ENCODE measurements around the gene MELTF. TPM values are rescaled to one million over a fixed set of nuclear protein-coding genes. Genes with fewer than 3 reads are reported as not detected.

MELTF gene
- total RNA-seq, 2 donors from 2014 or later, result 2.6 TPM

- no peak overlapping the region for H3K27ac Mint-ChIP-seq
- no peak for DNase-seq
Measured at GRCh38 chr3:197023241-197023997, 6.2 kb downstream of the MELTF start.

GRCh38 chr3:197022405-197023231 is 7.0 kb downstream of the MELTF start:
- H3K27ac Mint-ChIP-seq, result no peak overlapping the region

More at GRCh38 chr3:197023241-197023997, 6.2 kb downstream of the MELTF start:
- peak; percentile 67 for ATAC-seq
- Mint-ChIP-seq H3K27me3 (peaks cover 19% of the 10 kb centered on the region), H3K4me3 (peak overlapping the region; percentile 80), H3K4me1 (peaks cover 8% of the 10 kb centered on the region), H3K36me3 (ENCODE audit: low read depth) (no peaks in the 10 kb centered on the region)
- no peaks in the 10 kb centered on the region for H3K9me3 ChIP-seq (ENCODE audit: control insufficient read depth, low read length, poor library complexity, severe bottlenecking)

DNA sequence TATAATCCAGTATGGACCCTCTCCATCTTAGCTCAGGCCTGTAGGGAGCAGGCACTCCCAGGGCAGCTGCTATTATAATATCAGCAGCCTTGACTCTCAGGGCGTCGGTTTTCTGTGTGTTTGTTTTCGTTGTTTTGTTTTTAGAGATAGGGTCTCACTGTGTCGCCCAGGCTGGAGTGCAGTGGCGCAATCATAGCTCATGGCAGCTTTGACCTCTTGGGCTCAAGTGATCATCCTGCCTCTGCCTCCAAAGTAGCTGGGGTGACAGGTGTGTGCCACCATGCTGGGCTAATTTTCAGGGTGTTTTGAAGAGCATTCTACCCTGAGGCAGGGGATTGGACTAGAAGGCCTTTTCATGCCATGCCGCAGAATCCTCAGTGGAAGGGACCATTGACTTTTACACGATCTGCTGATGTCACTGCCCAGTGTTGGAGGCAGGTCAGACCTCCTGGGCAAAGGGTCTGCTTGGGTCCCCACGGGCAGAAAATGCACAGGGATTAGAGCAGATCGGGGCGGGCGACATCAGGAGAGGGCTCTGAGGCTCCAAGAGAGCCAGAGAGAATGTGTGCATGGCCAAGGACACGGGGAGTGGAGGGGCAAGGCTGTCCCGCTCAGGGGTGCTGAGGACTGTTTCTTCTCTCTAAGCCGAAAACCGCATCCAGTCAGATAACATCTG is 7.8 kb downstream of the MELTF start:
- Mint-ChIP-seq H3K4me3 (no peak overlapping the region), H3K27ac (no peak overlapping the region), H3K36me3 (ENCODE audit: low read depth) (no peaks in the 10 kb centered on the region), H3K27me3 (peaks cover 19% of the 10 kb centered on the region), H3K4me1 (peaks cover 8% of the 10 kb centered on the region)
- no peaks in the 10 kb centered on the region for H3K9me3 ChIP-seq (ENCODE audit: control insufficient read depth, low read length, poor library complexity, severe bottlenecking)
- DNase-seq, result no peak
- ATAC-seq, result no peak

More at GRCh38 chr3:197022405-197023231, 7.0 kb downstream of the MELTF start:
- no peak for DNase-seq
- H3K36me3 Mint-ChIP-seq (ENCODE audit: low read depth), result no peaks in the 10 kb centered on the region
- H3K4me1 Mint-ChIP-seq, result peaks cover 8% of the 10 kb centered on the region
- no peak overlapping the region for H3K4me3 Mint-ChIP-seq
- ATAC-seq, result no peak
- no peaks in the 10 kb centered on the region for H3K9me3 ChIP-seq (ENCODE audit: control insufficient read depth, low read length, poor library complexity, severe bottlenecking)
- peaks cover 19% of the 10 kb centered on the region for H3K27me3 Mint-ChIP-seq

DNA sequence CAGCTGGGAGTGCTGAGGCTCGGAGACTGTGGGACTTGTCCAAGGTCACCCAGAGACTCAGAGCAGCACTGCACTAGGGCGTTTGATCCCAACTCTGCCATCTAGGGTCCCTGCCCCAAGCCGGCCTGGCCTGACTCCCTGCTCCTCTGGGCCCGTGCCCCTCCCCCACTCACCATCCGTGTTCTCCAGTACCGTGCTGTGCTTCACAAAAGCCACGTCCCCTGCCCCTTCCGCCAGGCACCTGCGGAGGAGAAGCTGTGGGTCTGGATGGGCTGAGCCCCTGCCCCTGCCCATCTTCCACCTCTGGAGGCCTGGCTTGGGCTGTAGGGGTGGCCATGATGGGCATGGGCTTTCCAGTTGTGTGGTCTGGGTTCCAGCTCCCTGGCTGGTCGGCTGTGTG is 8.4 kb downstream of the MELTF start:
- H3K9me3 ChIP-seq (ENCODE audit: control insufficient read depth, low read length, poor library complexity, severe bottlenecking), result no peaks in the 10 kb centered on the region
- DNase-seq, result no peak
- H3K36me3 Mint-ChIP-seq (ENCODE audit: low read depth), result no peaks in the 10 kb centered on the region
- peaks cover 8% of the 10 kb centered on the region for H3K4me1 Mint-ChIP-seq
- H3K4me3 Mint-ChIP-seq, result no peak overlapping the region
- H3K27me3 Mint-ChIP-seq, result peaks cover 19% of the 10 kb centered on the region
- H3K27ac Mint-ChIP-seq, result no peak overlapping the region
- ATAC-seq, result no peak

GRCh38 chr3:197019535-197019934 is 10.1 kb downstream of the MELTF start:
- Mint-ChIP-seq H3K4me3 (no peak overlapping the region), H3K4me1 (peaks cover 5% of the 10 kb centered on the region), H3K27me3 (peaks cover 13% of the 10 kb centered on the region), H3K27ac (no peak overlapping the region), H3K36me3 (ENCODE audit: low read depth) (no peaks in the 10 kb centered on the region)
- H3K9me3 ChIP-seq (ENCODE audit: control insufficient read depth, low read length, poor library complexity, severe bottlenecking), result no peaks in the 10 kb centered on the region
- ATAC-seq, result no peak
- no peak for DNase-seq

DNA sequence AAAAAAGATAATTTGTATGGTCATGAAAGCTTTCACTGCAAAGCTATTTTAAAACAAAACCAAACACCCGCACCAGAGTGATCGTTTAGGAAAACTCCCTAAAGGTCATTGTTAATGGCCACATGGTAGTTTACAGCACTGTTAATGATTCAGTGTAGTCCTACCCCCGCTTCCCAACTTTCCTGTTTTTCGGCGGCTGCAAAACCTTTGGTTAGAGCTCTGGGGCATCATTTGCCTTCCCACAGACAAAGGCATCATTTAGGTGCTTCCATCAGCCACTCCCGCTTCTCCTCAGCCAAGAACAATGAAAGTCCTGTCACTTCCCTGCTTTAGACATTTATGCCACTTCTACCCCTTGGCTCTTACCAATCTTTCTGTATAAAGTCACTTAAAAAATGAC is 10.6 kb downstream of the MELTF start:
- no peak overlapping the region for H3K4me3 Mint-ChIP-seq
- no peaks in the 10 kb centered on the region for H3K9me3 ChIP-seq (ENCODE audit: control insufficient read depth, low read length, poor library complexity, severe bottlenecking)
- no peaks in the 10 kb centered on the region for H3K36me3 Mint-ChIP-seq (ENCODE audit: low read depth)
- peaks cover 13% of the 10 kb centered on the region for H3K27me3 Mint-ChIP-seq
- ATAC-seq (no peak), DNase-seq (no peak)
- H3K4me1 Mint-ChIP-seq, result peaks cover 5% of the 10 kb centered on the region
- no peak overlapping the region for H3K27ac Mint-ChIP-seq

DNA sequence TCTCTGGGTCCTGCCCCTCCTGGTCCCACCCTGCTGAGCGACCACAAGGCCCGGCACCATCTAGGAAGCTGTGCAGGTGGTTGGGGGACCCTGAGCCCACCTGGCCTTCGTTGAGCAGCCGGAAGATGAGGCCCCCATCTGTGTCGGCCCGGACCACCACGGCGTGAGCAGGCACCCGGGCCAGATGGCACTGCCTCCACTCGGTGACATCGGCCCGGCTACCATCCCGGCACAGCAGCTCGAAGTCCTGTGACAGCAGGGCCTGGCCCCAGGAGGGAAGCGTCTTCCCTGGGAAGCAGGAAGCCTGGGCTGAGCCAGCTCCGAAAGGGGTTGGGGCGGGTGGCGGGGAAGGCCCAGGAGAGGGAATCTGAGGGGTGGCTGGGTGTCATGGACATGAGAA is 12.6 kb downstream of the MELTF start:
- no peak overlapping the region for H3K4me3 Mint-ChIP-seq
- H3K9me3 ChIP-seq (ENCODE audit: control insufficient read depth, low read length, poor library complexity, severe bottlenecking), result no peaks in the 10 kb centered on the region
- no peak for ATAC-seq
- DNase-seq, result no peak
- no peaks in the 10 kb centered on the region for H3K36me3 Mint-ChIP-seq (ENCODE audit: low read depth)
- no peaks in the 10 kb centered on the region for H3K4me1 Mint-ChIP-seq
- peaks cover 5% of the 10 kb centered on the region for H3K27me3 Mint-ChIP-seq
- no peak overlapping the region for H3K27ac Mint-ChIP-seq

GRCh38 chr3:197015790-197016736 is 13.6 kb downstream of the MELTF start:
- H3K27me3 Mint-ChIP-seq, result peaks cover 5% of the 10 kb centered on the region
- no peaks in the 10 kb centered on the region for H3K9me3 ChIP-seq (ENCODE audit: control insufficient read depth, low read length, poor library complexity, severe bottlenecking)
- DNase-seq (no peak), ATAC-seq (no peak)
- H3K27ac Mint-ChIP-seq, result no peak overlapping the region
- H3K4me3 Mint-ChIP-seq, result peak overlapping the region; percentile 7
- H3K36me3 Mint-ChIP-seq (ENCODE audit: low read depth), result no peaks in the 10 kb centered on the region
- H3K4me1 Mint-ChIP-seq, result no peaks in the 10 kb centered on the region

GRCh38 chr3:197014942-197015575 is 14.6 kb downstream of the MELTF start:
- H3K9me3 ChIP-seq (ENCODE audit: control insufficient read depth, low read length, poor library complexity, severe bottlenecking), result no peaks in the 10 kb centered on the region
- no peaks in the 10 kb centered on the region for H3K36me3 Mint-ChIP-seq (ENCODE audit: low read depth)
- DNase-seq (no peak), ATAC-seq (no peak)
- peaks cover 5% of the 10 kb centered on the region for H3K27me3 Mint-ChIP-seq
- H3K27ac Mint-ChIP-seq, result no peak overlapping the region
- H3K4me3 Mint-ChIP-seq, result no peak overlapping the region
- H3K4me1 Mint-ChIP-seq, result no peaks in the 10 kb centered on the region

DNA sequence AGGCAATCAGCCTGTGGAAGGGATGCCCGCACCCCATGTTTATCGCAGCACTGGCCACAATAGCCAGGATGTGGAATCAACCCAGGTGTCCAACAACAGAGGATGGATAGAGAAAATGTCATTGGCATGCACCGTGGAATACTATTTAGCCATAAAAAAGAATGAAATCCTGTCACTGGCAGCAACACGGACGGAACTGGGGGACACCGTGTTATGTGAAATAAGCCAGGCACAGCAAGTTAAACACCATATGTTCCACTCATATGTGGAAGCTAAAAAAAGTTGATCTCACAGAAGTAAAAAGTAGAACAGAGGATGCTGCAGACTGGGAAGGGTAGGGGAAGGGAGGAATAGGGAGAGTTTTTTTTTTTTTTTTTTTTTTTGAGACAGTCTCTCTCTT is 15.6 kb downstream of the MELTF start:
- DNase-seq, result no peak
- H3K4me3 Mint-ChIP-seq, result no peak overlapping the region
- H3K27me3 Mint-ChIP-seq, result peaks cover 5% of the 10 kb centered on the region
- no peaks in the 10 kb centered on the region for H3K4me1 Mint-ChIP-seq
- no peaks in the 10 kb centered on the region for H3K36me3 Mint-ChIP-seq (ENCODE audit: low read depth)
- no peaks in the 10 kb centered on the region for H3K9me3 ChIP-seq (ENCODE audit: control insufficient read depth, low read length, poor library complexity, severe bottlenecking)
- ATAC-seq, result no peak
- H3K27ac Mint-ChIP-seq, result no peak overlapping the region

GRCh38 chr3:197012540-197012883 is 17.1 kb downstream of the MELTF start:
- no peak overlapping the region for H3K27ac Mint-ChIP-seq
- H3K4me1 Mint-ChIP-seq, result no peaks in the 10 kb centered on the region
- no peaks in the 10 kb centered on the region for H3K27me3 Mint-ChIP-seq
- no peak overlapping the region for H3K4me3 Mint-ChIP-seq
- ATAC-seq (no peak), DNase-seq (no peak)
- H3K9me3 ChIP-seq (ENCODE audit: control insufficient read depth, low read length, poor library complexity, severe bottlenecking), result no peaks in the 10 kb centered on the region
- H3K36me3 Mint-ChIP-seq (ENCODE audit: low read depth), result no peaks in the 10 kb centered on the region

- ATAC-seq (no peak), DNase-seq (no peak)
- Mint-ChIP-seq H3K27ac (no peak overlapping the region), H3K27me3 (no peaks in the 10 kb centered on the region), H3K36me3 (ENCODE audit: low read depth) (no peaks in the 10 kb centered on the region), H3K4me1 (no peaks in the 10 kb centered on the region), H3K4me3 (no peak overlapping the region)
- H3K9me3 ChIP-seq (ENCODE audit: control insufficient read depth, low read length, poor library complexity, severe bottlenecking), result no peaks in the 10 kb centered on the region
Measured at GRCh38 chr3:197011780-197012539, 17.7 kb downstream of the MELTF start.
